Fibroblast of pulmonary artery (primary cell): ENCODE measurements around the gene NTN3.

Experiments
- DNase-seq: peaks from one replicate; pipeline ENCODE4 v3.0.0-alpha.2; 2010; ENCODE audit warnings: low read depth
- H3K4me3 ChIP-seq: replicated peaks from 2 replicates; pipeline ENCODE4 v1.5.1; 2011; ENCODE audit warnings: low read depth, mild to moderate bottlenecking, control low read depth, low read length, moderate library complexity
- TF ChIP-seq, protein P1 (sequence below): IDR thresholded peaks from 2 replicates; pipeline ENCODE4 v1.5.1; 2011; ENCODE audit warnings: mild to moderate bottlenecking, control low read depth, low read length, inconsistent platforms; ENCODE audit errors: missing control alignments

The NTN3 gene

DNA sequence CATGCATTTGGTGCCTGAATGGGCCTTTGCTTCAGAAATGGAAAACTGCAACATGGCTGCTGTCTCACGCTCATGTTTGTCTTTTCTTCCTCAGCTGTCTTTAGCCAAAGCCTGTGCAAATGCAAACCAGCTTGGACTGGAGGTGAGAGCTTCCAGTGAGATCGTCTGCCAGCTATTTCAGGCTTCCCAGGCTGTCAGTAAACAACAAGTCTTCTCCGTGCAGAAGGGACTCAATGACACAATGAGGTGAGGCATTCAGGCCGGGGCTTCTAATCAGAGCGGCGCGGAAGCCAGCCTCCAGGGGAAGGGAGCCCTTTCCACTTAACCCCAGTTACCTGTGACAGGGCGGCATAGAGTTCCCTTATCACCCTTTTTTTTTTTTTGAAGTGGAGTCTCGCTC lies 27.5 kb upstream of the NTN3 start:
- H3K4me3 ChIP-seq = no peak overlapping the region
- TF ChIP-seq, protein P1, sequence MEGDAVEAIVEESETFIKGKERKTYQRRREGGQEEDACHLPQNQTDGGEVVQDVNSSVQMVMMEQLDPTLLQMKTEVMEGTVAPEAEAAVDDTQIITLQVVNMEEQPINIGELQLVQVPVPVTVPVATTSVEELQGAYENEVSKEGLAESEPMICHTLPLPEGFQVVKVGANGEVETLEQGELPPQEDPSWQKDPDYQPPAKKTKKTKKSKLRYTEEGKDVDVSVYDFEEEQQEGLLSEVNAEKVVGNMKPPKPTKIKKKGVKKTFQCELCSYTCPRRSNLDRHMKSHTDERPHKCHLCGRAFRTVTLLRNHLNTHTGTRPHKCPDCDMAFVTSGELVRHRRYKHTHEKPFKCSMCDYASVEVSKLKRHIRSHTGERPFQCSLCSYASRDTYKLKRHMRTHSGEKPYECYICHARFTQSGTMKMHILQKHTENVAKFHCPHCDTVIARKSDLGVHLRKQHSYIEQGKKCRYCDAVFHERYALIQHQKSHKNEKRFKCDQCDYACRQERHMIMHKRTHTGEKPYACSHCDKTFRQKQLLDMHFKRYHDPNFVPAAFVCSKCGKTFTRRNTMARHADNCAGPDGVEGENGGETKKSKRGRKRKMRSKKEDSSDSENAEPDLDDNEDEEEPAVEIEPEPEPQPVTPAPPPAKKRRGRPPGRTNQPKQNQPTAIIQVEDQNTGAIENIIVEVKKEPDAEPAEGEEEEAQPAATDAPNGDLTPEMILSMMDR = no peak
- no peak for DNase-seq

DNA sequence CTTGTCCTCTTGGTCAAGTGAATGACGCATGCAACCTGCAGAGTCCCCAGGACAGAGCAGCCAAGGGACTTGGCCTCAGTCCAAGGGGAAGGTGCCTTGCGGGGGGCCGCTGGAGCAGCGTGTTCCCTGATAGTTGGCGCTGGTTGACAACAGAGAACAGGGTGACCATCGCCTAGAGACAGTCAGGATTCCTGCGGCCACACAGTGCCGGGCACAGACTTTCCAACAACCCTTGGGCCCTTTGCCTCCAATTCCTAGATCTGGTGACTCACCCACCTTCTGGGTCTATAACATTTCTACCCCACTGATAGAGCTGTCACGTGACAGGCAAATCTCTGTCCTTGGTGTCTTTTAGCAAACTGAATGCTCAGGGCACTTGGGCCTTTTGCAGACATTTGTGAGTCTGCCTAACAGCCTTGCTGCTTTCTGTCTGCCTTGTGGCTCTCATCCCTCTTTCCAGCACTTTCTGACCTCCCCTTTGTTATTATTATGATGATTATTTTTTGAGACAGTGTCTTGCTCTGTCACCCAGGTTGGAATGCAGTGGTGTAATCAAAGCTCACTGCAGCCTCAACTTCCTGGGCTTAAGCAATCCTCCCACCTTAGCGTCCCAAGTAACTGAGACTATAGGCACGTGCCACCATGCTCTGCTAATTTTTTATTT lies 23.0 kb upstream of the NTN3 start:
- TF ChIP-seq, protein P1 = no peak
- peak; percentile 33 for DNase-seq
- no peak overlapping the region for H3K4me3 ChIP-seq

DNA sequence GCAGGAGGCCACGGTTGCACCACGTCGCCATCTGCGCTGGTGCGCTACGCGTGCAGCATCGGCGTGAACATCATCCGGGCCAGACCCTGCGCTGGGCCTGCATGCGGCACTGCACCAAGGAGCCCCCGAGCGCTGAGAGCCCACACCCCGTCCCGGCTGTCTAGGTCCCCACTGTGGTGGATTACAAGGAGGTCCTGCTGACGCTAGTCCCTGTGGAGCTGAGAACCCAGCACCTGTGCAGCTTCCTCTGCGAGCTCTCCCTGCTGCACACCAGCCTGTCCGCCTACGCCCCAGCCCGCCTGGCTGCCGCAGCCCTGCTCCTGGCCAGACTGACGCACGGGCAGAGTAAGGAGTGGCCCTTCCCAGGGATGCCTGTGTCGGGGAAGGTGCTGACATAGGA lies 22.0 kb upstream of the NTN3 start:
- TF ChIP-seq, protein P1 = no peak
- no peak for DNase-seq
- H3K4me3 ChIP-seq = no peak overlapping the region

DNA sequence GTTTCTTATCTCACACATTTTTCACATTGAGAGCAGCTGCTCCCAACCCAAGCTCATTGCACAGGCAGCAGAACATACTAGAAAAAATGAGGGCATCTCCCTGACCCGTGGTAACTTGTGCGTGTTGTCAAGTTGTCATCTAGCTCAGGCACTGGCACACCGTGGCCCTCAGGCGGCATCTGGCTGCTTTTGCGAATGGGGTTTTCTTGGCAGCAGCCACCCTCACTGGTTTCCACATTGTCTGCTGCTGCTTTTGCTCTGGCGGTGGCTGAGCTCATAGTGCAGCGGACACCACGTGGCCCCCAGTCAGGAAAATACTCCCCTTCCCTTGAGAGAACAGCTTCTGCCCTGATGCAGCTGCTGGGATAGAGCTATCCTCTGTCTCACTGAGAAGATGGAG lies 20.6 kb upstream of the NTN3 start:
- no peak for DNase-seq
- TF ChIP-seq, protein P1 = no peak
- no peak overlapping the region for H3K4me3 ChIP-seq

DNA sequence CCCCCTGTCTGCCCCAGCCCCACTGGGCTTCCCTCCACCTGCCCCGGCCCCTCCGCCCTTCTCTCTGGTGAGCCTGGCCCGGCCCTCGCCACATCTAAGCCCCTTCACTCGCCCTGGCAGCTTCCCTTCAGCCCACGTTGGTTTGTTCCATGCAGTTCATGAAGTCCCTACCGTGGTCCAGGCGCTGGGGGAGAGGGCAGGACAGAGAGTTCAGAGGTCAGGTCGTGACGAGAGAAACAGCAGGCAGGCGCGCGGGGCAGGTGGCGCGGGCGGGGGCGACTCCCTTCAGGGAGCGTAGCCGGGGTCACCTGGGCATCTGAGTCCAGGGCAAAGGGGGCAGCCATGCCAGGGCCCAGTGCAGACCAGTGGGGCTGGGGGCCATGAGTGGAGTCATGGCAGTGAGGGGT lies 20.1 kb upstream of the NTN3 start:
- TF ChIP-seq, protein P1 = no peak
- H3K4me3 ChIP-seq = no peak overlapping the region
- DNase-seq = no peak

DNA sequence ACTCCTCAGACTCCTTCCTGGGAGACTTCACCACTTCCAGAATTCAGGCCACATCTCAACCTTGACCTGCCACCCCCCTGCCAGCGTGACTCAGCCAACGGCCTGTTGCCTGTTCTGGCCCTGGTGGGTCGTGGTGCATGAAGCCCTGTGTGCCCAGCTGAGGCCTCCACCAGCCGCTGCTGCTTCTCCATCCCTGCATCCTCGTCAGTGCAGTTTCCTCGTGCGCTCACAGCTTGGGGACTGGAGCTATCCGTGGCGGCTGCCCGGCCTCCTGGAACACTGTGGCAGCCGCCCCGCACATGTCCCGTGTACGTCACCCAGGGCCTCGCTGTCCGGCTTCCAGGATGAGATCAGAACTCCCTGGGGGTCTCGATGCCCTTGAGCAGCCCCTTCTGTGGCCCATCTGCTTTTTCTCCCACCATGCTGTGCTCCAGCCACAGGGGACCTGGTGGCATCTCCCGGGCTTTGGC lies 19.2 kb upstream of the NTN3 start:
- no peak overlapping the region for H3K4me3 ChIP-seq
- DNase-seq = no peak
- TF ChIP-seq, protein P1 = no peak

DNA sequence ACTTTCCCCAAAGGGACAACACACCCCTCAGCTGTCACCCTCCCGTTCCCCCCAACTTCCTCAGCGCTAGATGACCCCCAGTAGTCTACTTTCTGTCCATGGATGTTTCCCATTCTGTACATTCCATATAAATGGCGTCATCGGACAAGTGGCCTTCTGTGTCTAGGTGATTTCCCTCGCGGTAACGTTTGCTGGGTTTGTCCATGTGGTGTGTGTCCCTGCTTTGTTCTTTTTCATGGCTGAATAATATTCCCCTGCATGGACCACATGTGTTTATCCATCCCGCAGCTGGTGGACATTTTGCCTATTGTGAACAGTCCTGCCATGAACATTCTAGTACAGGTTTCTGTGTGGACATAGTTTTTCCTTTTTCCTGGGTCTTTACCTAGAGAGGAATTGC lies 18.4 kb upstream of the NTN3 start:
- no peak overlapping the region for H3K4me3 ChIP-seq
- TF ChIP-seq, protein P1 = no peak
- no peak for DNase-seq
